ENCODE results near the gene GM2A.

DNA sequence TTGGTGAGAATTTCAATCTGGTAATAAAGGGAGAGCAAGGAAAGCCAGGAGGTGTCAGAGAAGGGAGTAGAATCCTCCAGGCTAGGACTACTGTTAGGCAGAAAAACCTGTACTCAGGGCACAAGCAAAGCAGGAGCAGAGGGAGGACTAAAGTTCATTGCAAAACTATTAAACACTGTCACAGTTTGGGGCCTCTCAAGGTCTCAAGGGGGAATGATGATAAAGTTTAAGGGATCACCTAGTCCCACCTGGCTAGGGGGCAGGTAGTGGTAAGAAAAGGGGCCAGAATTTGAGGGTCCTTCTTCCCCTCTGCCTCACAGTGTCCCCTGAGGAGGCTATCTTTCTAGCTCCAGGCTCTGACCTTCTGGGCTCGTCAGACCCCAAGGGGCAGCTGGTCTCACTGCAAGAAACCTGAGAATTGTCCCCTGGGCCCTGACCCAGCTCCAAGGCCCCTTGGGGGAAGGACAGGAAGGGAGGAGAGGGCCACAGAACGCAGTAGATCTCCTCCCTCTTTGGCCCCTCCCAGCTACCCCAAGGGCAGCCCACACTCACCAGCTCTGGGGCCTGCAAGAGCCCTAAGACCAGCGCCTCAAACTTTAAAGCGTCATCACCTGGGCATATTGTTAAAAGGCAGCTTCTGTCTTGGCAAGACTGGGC, 30.1 kb upstream of the GM2A start:
- TF ChIP-seq CTCF (conservative IDR thresholded peaks at IDR 0.05; ENCODE audit: low read depth, low read length) (no peak), EZH2phosphoT487 (IDR thresholded peaks at IDR 0.05; ENCODE audit: borderline replicate concordance, low read length) (no peak)
